ENCODE results near the gene TRIM45.
A peak's percentile ranks its signal among the peaks of the same experiment; 100 is the strongest.

Gene TRIM45

DNA sequence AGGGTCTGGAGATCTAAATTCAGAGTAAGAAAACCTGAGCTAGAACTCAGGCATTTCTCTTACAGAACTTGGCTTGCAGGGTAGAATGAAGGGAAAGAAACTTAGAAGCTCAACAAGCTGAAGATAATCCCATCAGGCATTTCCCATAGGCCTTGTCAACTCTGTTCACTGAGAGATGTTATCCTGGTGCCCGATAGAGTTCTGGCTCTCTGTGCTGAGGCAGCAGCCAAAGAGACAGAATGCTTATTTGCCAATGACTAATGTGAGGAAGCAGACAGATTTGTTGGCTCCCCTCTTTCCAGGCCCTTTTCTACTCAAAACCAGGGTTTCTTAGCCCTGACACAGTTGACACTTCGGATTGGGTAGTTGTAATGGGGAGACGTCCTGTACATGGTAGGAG is 22.3 kb upstream of the TRIM45 start:
- H3K36me3 Mint-ChIP-seq (ENCODE audit: low read depth), result no peaks in the 10 kb centered on the region
- no peak overlapping the region for H3K4me3 Mint-ChIP-seq
- H3K27me3 Mint-ChIP-seq, result peaks cover 6% of the 10 kb centered on the region
- intact Hi-C loops (cut with micrococcal nuclease), result no loop called here
- no peaks in the 10 kb centered on the region for H3K4me1 Mint-ChIP-seq (ENCODE audit: low read depth)
- H3K9me3 Mint-ChIP-seq, result no peaks in the 10 kb centered on the region
- no peak overlapping the region for H3K27ac Mint-ChIP-seq

DNA sequence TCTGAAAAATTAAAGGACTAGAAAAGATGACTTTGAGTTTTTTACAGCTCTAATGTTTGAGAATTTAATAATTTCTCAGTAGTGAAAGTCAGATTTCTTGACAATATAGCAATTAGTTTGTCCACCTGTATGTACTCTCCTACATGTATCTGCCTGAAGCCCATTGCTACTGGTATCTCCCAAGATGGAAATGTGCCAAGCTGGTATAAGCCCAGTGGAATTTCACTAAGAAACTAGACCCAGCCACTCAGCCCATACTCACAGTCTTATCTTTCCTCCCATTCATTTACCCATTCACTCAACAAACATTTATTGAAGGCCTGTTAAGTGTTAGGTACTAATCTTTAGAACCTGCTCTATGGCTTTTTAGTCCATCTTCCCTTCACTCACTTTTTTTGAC is 21.6 kb upstream of the TRIM45 start:
- H3K27me3 Mint-ChIP-seq, result peaks cover 6% of the 10 kb centered on the region
- no peaks in the 10 kb centered on the region for H3K36me3 Mint-ChIP-seq (ENCODE audit: low read depth)
- intact Hi-C loops (cut with micrococcal nuclease), result no loop called here
- no peak overlapping the region for H3K27ac Mint-ChIP-seq
- no peaks in the 10 kb centered on the region for H3K9me3 Mint-ChIP-seq
- H3K4me3 Mint-ChIP-seq, result no peak overlapping the region
- H3K4me1 Mint-ChIP-seq (ENCODE audit: low read depth), result no peaks in the 10 kb centered on the region

DNA sequence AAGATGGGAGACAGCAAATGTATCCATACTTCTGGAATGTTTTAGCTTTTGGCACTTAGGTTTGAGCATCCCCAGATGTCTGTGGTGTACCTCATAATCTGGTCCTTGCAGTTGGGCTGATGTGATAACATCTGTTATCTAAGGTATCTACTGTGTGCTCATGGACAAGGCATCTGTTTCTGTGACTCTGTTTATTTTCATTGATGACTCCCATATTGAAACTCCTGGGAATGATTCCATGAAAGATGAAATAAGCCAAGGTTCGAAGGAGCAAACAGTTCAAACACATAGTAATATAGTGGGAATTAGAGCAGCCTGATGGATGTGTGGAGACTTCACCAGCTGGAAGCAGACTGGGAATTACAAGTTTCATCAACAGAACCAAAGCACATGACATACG is 20.7 kb upstream of the TRIM45 start:
- H3K9me3 Mint-ChIP-seq, result no peaks in the 10 kb centered on the region
- no peak overlapping the region for H3K4me3 Mint-ChIP-seq
- no peaks in the 10 kb centered on the region for H3K36me3 Mint-ChIP-seq (ENCODE audit: low read depth)
- H3K27ac Mint-ChIP-seq, result no peak overlapping the region
- no peaks in the 10 kb centered on the region for H3K4me1 Mint-ChIP-seq (ENCODE audit: low read depth)
- intact Hi-C loops (cut with micrococcal nuclease), result no loop called here
- H3K27me3 Mint-ChIP-seq, result peaks cover 6% of the 10 kb centered on the region

DNA sequence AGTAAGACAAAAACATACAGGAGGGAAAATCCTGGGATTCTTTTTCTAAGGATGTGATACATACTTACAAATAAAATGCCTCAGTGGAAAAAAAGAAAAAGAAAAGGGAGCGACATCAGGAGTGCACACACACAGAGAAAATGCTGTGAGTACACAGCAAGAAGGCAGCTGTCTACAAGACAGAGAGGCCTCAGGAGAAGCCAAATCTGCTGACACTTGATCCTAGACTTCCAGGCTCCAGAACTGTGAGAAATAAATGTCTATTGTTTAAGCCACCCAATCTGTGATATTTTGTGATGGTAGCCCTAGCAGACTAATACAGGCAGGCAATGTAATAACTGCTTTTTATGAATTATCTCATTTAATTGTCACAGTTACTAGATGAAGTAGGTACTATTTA is 17.0 kb upstream of the TRIM45 start:
- peaks cover 7% of the 10 kb centered on the region for H3K27me3 Mint-ChIP-seq
- no peaks in the 10 kb centered on the region for H3K36me3 Mint-ChIP-seq (ENCODE audit: low read depth)
- H3K9me3 Mint-ChIP-seq, result no peaks in the 10 kb centered on the region
- intact Hi-C loops (cut with micrococcal nuclease), result no loop called here
- H3K4me3 Mint-ChIP-seq, result no peak overlapping the region
- H3K27ac Mint-ChIP-seq, result no peak overlapping the region
- H3K4me1 Mint-ChIP-seq (ENCODE audit: low read depth), result no peaks in the 10 kb centered on the region

DNA sequence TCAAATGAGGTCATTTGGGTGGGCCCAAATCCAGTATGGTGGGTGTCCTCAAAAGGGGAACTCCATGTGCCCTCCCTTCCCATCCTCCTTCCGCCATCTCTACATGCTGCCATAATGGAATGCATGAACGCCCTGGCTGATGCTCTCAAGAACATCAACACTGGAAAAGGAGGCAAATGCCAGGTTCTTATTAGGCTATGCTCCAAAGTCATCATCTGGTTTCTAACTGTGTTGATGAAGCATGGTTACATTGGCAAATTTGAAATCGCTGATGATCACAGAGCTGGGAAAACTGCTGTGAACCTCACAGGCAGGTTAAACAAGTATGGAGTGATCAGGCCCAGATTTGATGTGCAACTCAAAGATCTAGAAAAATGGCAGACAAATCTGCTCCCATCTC is 16.6 kb upstream of the TRIM45 start:
- Mint-ChIP-seq H3K36me3 (ENCODE audit: low read depth) (no peaks in the 10 kb centered on the region), H3K27me3 (peaks cover 7% of the 10 kb centered on the region), H3K27ac (no peak overlapping the region), H3K4me1 (ENCODE audit: low read depth) (no peaks in the 10 kb centered on the region), H3K9me3 (no peaks in the 10 kb centered on the region), H3K4me3 (no peak overlapping the region)
- intact Hi-C loops (cut with micrococcal nuclease), result no loop called here

DNA sequence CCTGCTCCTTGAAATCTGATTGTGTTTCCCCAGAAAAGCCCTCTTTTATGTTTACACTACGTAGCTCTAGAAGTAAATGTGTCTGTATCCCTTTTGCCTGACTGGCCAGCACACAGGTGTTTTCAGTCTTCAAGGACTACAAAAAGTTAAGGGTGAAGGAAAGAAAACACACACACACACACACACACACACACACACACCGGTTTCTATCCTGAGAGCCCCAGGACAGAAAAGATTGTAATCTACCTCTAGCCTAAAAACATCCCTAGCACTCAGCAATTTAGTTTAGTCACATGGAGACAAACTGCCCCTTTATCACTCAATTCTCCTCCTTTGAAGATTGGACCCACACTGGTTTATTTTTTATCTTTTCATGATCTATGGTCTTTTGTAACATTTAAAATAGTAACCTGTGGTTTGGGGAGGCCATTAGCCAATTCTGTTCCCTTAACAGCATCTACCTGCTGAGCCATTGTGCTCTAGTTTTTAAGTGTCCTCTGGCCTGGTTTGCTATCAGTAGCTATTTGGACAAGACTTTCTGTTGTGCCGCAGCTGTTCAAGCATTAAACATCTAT is 15.8 kb upstream of the TRIM45 start:
- Mint-ChIP-seq H3K27ac (no peak overlapping the region), H3K9me3 (no peaks in the 10 kb centered on the region), H3K4me3 (no peak overlapping the region), H3K4me1 (ENCODE audit: low read depth) (no peaks in the 10 kb centered on the region), H3K27me3 (peaks cover 7% of the 10 kb centered on the region), H3K36me3 (ENCODE audit: low read depth) (no peaks in the 10 kb centered on the region)
- intact Hi-C loops (cut with micrococcal nuclease), result no loop called here

DNA sequence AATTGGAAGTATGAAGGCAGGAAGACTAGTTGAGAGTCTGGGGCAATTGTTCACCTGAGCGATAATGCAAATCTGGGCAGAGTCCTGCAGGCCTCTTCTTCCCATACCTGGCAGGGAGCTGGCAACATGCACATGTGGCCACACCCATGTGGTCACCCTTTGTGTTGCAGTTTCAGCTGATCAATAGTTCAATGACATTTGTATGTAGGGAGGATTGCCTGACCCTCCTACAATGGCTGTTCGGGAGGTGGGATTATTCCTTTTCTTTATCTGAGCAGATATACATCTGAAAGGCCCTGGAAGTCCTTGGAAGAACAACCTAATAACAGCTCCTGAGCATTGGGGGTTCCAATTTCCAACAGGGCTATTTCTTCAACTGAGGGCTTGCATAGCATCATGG is 15.2 kb upstream of the TRIM45 start:
- intact Hi-C loops (cut with micrococcal nuclease), result no loop called here
- no peak overlapping the region for H3K4me3 Mint-ChIP-seq

DNA sequence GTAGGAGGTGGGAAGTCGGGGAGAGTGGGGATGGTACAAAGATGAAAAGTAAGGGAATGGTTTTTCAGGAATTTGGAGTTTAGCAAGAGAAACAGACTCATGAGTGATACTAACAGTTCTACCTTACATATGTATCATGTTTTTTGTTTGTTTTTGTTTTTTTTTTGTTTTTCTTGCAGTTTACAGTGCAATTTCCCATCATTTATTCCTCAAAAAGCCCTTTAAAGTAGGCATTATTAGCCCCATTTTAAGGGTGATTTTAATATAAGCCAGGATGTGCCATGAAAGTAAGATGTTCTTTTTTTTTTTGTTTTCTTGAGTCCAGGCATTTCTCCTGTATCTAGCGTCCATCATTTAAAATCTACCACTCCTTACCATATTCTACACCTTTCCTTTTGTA is 13.8 kb upstream of the TRIM45 start:
- peaks cover 8% of the 10 kb centered on the region for H3K27me3 Mint-ChIP-seq
- no peak overlapping the region for H3K27ac Mint-ChIP-seq
- intact Hi-C loops (cut with micrococcal nuclease), result no loop called here
- H3K9me3 Mint-ChIP-seq, result no peaks in the 10 kb centered on the region
- H3K4me1 Mint-ChIP-seq (ENCODE audit: low read depth), result no peaks in the 10 kb centered on the region
- H3K36me3 Mint-ChIP-seq (ENCODE audit: low read depth), result no peaks in the 10 kb centered on the region
- no peak overlapping the region for H3K4me3 Mint-ChIP-seq

More for the DNA sequence above, 15.2 kb upstream of the TRIM45 start:
- no peaks in the 10 kb centered on the region for H3K9me3 Mint-ChIP-seq
- no peaks in the 10 kb centered on the region for H3K36me3 Mint-ChIP-seq (ENCODE audit: low read depth)
- H3K27ac Mint-ChIP-seq, result no peak overlapping the region
- no peaks in the 10 kb centered on the region for H3K4me1 Mint-ChIP-seq (ENCODE audit: low read depth)
- H3K27me3 Mint-ChIP-seq, result peaks cover 8% of the 10 kb centered on the region

DNA sequence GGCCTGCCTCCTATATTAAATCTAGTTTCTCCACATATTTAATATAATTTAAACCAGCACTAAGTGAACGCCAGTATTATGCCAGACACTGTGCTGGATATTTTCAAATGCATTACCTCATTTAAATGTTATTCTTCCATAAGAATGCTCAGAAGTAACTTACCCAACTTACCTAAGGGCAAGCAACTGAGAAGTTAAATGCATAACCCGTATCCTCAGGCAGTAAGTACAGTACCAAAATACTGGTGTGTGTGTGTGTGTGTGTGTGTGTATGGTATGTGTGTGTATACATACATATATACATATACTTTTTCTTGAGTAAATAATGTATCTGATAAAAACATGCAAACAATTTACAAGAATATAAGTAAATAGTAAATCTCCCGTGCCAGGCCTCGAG is 9.0 kb upstream of the TRIM45 start:
- intact Hi-C loops (cut with micrococcal nuclease), result no loop called here
- no peak overlapping the region for H3K27ac Mint-ChIP-seq
- no peaks in the 10 kb centered on the region for H3K4me1 Mint-ChIP-seq (ENCODE audit: low read depth)
- H3K9me3 Mint-ChIP-seq, result no peaks in the 10 kb centered on the region
- H3K4me3 Mint-ChIP-seq, result no peak overlapping the region
- peaks cover 8% of the 10 kb centered on the region for H3K27me3 Mint-ChIP-seq
- H3K36me3 Mint-ChIP-seq (ENCODE audit: low read depth), result no peaks in the 10 kb centered on the region

DNA sequence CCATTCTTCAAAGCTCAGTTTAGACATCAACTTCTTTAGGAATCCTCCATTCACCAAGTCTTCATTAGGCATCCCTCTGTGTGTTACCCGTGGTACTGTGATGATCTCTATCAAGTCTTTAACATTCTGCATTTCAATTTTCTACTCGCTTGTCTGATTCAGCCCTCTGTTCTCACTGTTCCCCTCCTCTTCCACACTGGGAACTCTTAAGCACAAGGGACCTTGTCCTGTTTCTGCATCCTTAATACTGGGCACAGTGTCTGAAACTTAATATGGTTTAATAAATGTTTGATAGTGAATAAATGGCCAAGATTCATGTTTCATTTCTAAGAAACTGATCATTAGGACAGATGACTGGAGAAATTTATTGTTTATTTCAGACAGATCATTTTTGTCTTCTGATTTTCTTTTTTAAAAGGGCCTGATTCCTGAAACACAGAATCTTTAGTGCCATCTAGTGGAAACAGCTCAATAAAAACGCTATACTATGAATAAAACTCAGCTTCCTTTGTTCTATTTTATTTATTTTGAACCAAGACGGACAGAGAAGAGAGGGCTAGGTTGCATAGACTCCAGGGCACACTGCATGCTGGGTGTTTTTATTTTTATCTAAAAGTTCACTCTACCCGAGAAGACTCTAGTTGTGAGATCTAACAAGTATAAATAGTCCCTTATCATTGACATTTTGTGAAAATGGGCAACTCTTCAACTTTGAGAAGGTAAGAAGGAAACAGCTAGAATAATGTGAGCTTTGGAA is 7.0 kb upstream of the TRIM45 start:
- Mint-ChIP-seq H3K36me3 (ENCODE audit: low read depth) (no peaks in the 10 kb centered on the region), H3K27me3 (peaks cover 1% of the 10 kb centered on the region), H3K4me3 (no peak overlapping the region), H3K27ac (no peak overlapping the region), H3K9me3 (no peaks in the 10 kb centered on the region), H3K4me1 (ENCODE audit: low read depth) (no peaks in the 10 kb centered on the region)
- intact Hi-C loops (cut with micrococcal nuclease), result loop anchor here (1.0 kb wide), 1 partner anchor 60 kb away; no protein-coding TSS in a partner anchor

DNA sequence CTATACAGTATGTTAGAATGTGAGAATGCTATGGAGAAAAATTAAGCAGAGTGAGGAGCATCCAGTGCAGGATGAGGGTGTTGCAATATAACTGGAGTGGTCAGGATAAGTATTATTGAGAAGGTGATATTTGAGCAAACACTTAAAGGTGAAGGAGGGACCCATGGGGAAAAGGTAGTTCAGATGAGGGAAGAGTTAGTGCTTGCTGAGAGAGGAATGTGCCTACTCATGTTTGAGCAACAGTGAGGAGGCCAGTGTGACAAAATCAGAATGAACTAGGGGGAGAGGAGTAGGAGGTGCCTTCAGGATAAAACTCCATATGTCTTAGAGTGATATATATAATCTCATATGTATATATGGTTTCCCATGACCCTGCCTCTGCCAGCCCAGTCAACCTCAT is 6.2 kb upstream of the TRIM45 start:
- peaks cover 1% of the 10 kb centered on the region for H3K27me3 Mint-ChIP-seq
- H3K27ac Mint-ChIP-seq, result no peak overlapping the region
- intact Hi-C loops (cut with micrococcal nuclease), result loop anchor here (1.0 kb wide), 1 partner anchor 59 kb away; no protein-coding TSS in a partner anchor
- no peaks in the 10 kb centered on the region for H3K4me1 Mint-ChIP-seq (ENCODE audit: low read depth)
- H3K4me3 Mint-ChIP-seq, result no peak overlapping the region
- no peaks in the 10 kb centered on the region for H3K36me3 Mint-ChIP-seq (ENCODE audit: low read depth)
- H3K9me3 Mint-ChIP-seq, result no peaks in the 10 kb centered on the region

DNA sequence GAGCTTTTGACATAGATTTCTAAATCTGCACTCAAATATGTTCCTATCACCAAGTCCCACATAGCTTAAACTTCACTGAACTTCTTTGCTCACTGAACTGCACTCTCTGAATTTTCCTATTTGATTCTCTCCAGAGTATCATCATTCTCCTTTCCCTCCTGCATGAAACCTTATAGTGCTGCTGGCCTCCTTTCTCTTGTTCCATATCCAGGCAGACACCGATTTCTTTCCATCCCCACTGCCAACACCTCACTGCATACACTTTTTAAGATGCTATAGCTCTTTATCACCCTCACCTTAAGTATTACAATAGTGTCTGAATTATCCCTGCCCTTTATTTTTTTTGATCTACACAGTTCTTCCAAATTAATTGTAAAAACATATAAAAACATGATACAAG is 3.1 kb upstream of the TRIM45 start:
- intact Hi-C loops (cut with micrococcal nuclease), result loop anchor here (5.0 kb wide), 1 partner anchor 243 kb away; the partner anchor contains the start of gene MAN1A2
- no peak overlapping the region for H3K27ac Mint-ChIP-seq

DNA sequence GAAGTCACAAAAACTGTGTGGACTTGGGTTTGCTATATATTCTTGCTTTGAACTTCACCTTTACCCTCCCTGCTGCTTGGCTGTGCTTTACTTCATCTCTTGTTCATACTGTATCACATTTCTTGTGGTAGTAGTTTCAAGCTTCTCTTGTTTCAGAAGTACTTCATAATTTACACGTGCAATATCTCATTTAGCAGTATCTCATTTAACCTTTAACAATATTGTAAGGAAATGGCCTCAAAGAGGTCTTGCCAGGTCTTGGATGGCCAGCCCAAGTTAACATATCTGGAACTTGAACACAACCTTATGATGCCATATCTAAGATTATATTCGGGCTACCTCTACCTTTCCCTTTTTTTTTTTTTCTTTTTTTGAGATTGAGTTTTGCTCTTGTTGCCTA is 1.7 kb upstream of the TRIM45 start:
- Mint-ChIP-seq H3K27me3 (peaks cover 13% of the 10 kb centered on the region), H3K27ac (no peak overlapping the region), H3K4me1 (ENCODE audit: low read depth) (peaks cover 9% of the 10 kb centered on the region), H3K36me3 (ENCODE audit: low read depth) (no peaks in the 10 kb centered on the region), H3K9me3 (no peaks in the 10 kb centered on the region), H3K4me3 (no peak overlapping the region)
- intact Hi-C loops (cut with micrococcal nuclease), result loop anchor here (5.0 kb wide), 1 partner anchor 244 kb away; the partner anchor contains the start of gene MAN1A2

More for the DNA sequence above, 3.1 kb upstream of the TRIM45 start:
- Mint-ChIP-seq H3K9me3 (no peaks in the 10 kb centered on the region), H3K4me3 (no peak overlapping the region), H3K4me1 (ENCODE audit: low read depth) (peaks cover 9% of the 10 kb centered on the region), H3K27me3 (peaks cover 13% of the 10 kb centered on the region), H3K36me3 (ENCODE audit: low read depth) (no peaks in the 10 kb centered on the region)

DNA sequence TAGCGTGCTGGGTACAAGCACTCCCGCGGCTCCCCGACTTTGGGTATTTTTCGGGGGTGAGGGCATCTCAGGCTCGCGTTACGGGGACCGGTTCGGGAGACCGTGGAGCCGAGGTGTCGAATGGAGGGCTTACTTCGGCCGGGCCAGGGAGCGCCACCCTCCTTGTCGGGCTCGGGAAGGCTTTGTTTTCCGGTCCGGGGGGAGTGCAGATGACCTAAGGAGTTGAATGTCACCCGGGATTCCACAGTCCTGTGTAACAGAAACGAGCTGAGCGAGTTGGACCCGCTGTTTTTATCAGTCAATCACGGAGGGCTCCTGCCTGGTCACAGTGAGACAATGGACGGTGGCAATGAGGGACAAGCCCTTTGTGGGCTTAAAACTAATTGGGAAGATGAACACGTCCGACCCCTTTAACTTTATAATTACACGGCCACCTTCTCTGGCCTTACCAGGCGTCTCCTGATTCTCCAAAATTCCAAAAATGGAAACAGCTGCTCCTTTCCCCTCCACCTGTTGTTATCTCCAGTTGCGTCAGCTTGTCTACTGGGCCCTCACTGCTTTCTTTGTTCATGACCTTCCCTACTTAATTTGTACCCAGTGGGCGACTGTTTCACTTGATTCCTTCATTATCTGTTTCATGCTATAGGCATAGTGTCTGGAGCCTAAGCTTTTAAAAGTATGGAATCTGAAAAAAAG is 929 bp upstream of the TRIM45 start:
- no peaks in the 10 kb centered on the region for H3K36me3 Mint-ChIP-seq (ENCODE audit: low read depth)
- peak overlapping the region; percentile 85 for H3K27ac Mint-ChIP-seq
- H3K4me3 Mint-ChIP-seq, result peak overlapping the region; percentile 79
- H3K27me3 Mint-ChIP-seq, result peaks cover 13% of the 10 kb centered on the region
- intact Hi-C loops (cut with micrococcal nuclease), result loop anchor here (5.0 kb wide), 1 partner anchor 245 kb away; the partner anchor contains the start of gene MAN1A2
- H3K9me3 Mint-ChIP-seq, result no peaks in the 10 kb centered on the region
- peaks cover 9% of the 10 kb centered on the region for H3K4me1 Mint-ChIP-seq (ENCODE audit: low read depth)

Measured in dendritic cell treated with granulocyte-macrophage colony-stimulating factor and Interleukin-4, amounts not matched to agents 40 ng/mL and 50 ng/mL, for 4 days (primary cell).